Measurements from ENCODE around the gene SLAMF1.
A peak's percentile ranks its signal among the peaks of the same experiment; 100 is the strongest.
"Not testable (repeated sequence)": the region's sequence is repeated elsewhere in the genome, so short reads cannot be mapped to it uniquely, and the experiment has no call there.

The SLAMF1 gene

GRCh38 chr1:160588468-160588867 lies 58.4 kb downstream of the SLAMF1 start:
- DNase-seq: no peak

DNA sequence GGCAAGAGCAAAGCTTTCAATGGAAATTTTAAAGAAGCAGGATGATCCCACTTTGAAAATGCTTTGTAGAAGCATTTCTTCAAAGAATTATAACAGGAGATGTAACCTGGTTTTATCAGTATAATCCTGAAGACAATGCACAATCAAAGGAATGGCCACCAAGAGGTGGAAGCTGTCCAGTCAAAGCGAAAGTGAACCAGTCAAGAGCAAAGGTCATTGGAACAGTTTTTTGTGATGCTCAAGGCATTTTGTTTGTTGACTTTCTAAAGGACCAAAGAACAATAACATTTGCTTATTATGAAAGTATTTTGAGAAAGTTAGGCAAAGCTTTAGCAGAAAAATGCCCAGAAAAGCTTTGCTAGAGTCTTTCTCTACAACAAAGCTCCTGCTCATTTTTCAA lies 62.1 kb downstream of the SLAMF1 start:
- DNase-seq: no peak

DNA sequence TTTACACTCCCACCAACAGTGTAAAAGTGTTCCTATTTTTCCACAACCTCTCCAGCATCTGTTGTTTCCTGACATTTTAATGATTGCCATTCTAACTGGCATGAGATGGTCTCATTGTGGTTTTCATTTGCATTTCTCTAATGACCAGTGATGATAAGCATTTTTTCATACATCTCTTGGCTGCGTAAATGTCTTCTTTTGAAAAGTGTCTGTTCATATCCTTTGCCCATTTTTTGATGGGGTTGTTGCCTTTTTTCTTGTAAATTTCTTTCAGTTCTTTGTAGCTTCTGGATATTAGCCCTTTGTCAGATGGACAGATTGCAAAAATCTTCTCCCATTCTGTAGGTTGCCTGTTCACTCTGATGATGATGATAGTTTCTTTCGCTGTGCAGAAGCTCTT lies 63.9 kb downstream of the SLAMF1 start:
- DNase-seq: not testable (repeated sequence)

DNA sequence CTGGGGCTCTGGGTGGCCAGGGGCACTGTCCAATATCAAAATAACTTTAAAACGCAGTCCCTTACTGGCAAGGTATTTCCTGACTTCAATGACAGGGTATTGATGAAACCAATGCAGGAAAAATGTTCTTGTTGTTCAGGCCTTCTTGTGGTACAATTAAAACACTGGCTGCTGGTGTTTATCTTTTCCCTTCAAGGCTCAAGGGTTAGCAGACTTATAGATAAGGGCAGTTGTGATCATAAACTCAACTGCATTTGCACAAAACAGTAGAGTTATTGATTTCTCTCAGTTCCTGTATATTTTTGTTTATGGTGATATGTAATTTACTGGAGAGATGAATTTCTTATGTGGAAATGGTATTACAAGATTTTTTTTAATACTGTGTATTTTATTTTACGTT lies 64.9 kb downstream of the SLAMF1 start:
- no peak for DNase-seq

DNA sequence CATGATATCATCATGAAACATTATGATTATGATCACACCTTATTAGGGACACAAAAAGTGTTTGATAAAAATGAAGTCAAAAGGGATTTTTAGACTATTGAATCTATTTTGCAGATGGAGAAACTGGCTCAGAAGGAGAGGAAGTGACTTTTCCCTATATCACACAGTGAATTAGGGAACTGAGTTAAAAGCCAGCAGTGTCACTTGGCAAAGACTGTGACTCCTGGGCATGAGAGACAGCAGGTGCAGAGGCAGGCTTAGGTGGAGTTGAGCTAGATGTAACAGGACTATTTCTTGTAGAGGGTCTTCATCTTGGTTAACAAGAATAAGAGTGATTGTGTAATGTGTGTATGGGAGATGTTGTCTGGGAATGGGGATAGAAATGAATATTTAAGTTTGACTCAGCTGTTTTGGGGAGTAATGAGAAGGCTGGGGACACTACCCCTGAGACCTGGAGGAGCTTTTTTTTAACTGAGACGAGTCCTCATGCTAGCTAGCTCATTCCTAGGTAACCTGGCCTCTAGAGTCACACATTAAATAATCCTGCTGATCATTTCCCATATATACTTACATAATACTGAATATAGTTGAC lies 66.5 kb downstream of the SLAMF1 start:
- DNase-seq: no peak

DNA sequence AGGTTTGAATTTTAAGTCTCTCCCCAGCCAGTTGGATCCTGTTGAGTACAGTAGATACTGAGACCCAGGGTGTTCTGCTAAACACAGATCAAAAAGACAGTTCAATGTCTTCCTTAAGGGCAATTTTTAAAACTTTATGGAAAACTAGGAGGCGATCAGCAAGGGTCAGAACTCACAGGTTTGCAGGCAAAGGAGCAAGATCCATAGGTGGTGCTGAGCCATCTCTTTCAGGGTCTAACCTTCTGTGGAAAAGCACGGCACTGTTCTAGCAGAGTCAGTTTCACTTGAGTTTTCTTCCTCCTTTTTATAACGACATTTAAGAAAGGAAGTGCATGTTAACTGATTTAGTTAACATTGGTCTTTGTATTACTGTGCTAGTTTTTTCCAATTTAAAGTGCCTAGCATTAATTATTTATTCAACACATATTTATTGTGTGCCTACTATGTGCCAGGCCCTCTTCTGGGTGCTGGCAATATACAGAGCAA lies 67.6 kb downstream of the SLAMF1 start, which contains the start of gene CD84:
Gene CD84, minus strand, starts transcription at position 281 of the 486 bp plus-strand sequence. Its CDS starts 59 bp downstream, at position 222.
- no peak for DNase-seq

DNA sequence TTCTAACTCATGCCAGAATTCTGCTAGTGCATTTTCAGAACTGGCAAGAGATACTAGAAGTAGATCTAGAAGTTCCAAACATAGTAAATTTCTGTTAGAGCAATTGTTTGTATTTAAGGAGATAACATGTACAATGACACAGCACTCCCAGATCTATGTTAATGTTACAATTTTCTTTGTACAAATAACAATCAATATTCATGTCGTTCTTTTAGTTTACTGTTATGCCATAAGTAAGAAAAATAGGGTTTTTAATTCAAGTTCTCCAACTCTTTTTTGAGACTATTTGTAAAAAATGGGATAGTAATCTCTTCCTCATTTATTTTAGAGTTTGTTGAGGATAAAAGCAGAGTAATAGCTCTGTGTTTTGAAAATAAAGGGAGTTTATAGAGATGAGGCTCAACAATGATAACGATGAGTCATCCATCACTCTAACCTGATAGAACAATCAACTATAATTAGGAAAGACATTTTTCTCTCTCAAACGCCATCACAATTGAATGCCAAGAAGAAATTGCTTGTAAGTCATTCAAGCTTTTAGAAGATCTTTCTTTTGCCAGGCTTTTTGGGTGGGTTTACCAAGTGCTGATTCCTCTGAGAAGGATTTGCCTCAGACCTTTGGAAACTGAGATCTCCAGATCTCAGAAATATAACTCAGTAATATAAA lies 68.2 kb downstream of the SLAMF1 start:
- no peak for DNase-seq

DNA sequence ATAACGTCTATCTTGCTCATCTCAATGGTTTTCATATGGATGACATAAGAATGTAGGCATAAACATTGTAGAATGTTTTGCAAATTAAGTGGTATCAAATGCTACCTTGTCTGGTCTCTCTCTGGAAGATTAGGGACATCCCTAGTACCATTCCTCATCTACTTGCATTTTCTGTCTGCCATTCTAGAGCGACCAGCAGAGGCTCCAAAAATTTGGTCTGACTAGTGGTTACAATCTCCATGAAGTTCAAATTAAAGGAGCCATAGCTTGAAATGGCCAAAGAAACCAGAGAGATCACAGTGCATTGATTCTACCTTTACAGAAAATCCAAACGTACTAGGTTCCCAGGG lies 68.7 kb downstream of the SLAMF1 start:
- DNase-seq: no peak

- DNase-seq: no peak
These were observed 69.2 kb downstream of the SLAMF1 start for GRCh38 chr1:160577671-160578070.

GRCh38 chr1:160576884-160577283 lies 70.0 kb downstream of the SLAMF1 start:
- DNase-seq: no peak

DNA sequence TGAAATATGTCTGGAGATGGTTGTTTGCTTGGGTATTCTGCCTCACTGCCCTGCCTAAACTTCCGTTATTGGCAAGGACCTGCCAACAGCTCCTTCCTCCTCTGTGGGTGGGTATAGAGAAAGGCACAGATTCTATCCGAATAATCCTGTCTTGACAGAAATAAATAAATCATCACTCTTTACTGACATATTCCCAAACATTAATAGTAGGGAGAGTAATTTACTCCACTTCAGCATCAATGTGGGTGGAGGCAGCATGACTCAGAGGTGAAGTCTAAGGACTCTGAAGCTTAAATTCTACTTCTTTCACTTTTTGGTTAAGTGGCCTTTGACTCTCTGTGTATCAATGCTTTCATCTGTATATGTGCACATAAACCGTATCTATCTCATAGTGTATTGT lies 70.5 kb downstream of the SLAMF1 start:
- peak; percentile 26 for DNase-seq

DNA sequence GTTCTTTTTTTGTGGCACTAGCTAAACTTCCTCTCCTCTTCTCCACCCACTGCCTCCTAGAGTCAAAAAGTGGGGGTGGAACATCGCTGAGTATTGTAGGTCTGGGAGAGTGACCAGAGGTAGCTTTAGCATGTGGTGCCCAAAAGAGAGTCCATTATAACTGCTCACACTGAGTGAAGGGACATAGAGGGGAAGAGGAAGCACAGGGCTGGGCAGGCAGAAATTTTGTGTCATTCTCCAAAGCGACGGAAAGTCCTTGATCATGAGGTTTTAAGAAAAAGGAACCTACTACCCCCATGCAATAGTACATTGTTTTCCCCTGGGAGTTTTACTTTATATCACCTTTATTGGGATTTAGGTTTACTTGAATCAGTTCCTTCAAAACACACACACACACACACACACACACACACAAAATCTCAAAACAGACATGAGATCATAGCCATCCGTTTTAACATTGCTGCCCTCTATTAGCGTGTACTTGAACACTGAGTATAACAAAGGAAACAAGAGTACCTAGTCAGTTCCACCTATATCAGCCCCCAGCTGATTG lies 71.7 kb downstream of the SLAMF1 start:
- DNase-seq: no peak

DNA sequence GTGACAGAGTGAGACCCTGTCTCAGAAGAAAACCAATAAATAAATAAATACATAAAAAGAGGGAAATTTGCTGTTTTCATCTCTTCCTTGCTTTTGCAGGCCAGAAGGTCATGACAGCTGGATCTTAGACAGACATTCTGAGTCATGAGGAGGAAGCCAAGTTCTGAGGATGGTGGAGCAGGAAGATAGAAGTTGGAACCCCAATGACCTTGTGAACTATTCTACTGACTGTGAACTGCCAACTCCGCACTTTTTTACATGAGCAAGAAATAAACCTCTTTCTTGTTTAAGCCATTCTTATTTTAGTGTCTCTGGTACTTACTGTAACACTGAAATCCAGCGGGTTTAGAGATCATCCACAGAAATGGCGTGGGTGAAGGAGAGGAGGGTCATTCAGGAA lies 76.0 kb downstream of the SLAMF1 start:
- DNase-seq: no peak

GRCh38 chr1:160569806-160570205 lies 77.0 kb downstream of the SLAMF1 start:
- no peak for DNase-seq

DNA sequence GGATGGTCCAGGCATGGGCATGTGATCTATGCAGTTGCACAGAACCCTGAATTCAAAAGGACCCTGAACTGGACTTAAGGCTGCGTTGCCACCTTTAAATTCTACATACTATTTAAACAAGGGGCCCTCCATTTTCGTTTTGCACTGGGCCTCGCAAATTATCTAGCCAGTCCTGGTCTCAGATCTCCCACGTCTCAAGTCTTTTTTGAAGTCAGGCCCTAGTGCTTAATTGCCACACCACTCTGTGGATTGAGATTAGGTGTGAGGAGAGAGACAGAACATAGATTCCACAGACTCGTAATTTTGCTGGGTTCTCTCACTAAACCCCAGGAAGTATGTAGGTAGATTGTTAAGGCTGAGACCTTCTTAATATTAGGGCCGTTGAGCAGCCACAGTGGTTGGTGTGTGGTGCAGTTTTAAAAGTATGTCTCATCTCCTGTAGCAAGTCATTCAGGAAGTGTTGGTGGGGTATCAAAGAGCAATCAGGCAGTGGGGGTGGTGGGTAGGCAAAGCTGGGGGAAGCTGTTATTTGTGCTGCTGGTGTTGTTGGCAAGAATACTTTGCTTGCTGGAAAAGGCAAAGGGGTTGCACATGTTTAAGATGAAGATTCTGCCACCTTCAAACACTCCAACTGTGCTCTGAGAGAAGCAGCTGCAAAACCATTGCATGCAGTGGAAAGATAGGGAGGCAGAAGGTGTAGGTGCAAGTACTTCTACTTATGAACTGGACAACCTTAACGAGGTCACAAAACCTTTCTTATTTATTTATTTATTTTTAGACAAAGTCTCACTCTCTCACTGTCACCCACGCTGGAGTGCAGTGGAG lies 78.8 kb downstream of the SLAMF1 start:
- peak; percentile 74 for DNase-seq

DNA sequence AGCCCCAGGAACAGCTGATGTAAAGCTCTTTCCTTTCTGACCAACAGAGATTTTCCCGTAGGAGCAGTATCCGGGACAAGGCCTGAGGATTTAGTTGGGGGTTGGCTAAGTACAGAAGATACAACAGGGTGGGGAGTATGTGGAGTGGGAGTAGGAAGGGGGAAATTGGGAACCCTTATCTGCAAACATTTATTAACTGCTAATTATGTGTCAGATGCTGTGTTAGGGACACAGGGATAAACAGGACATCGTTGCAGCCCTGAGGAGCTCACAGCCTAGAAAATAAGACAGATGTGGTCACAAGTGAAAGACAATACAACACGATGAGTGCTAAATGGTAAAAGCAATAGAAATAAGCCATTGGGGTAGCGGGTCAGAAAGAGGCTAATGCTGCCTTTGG lies 79.5 kb downstream of the SLAMF1 start:
- DNase-seq: no peak

- no peak for DNase-seq
These were observed 81.3 kb downstream of the SLAMF1 start for GRCh38 chr1:160565564-160565963.

DNA sequence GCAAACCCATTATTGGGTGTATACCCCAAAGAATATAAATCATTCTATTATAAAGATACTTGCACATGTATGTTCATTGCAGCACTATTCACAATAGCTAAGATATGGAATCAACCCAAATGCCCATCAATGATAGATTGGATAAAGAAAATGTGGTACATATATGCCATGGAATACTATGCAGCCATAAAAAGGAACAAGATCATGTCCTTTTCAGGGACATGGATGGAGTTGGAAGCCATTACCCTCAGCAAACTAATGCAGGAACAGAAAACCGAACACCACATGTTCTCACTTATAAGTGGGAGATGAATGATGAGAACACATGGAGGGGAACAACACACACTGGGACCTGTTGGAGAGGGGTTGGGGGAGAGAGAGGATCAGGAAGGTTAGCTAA lies 83.6 kb downstream of the SLAMF1 start:
- not testable (repeated sequence) for DNase-seq

DNA sequence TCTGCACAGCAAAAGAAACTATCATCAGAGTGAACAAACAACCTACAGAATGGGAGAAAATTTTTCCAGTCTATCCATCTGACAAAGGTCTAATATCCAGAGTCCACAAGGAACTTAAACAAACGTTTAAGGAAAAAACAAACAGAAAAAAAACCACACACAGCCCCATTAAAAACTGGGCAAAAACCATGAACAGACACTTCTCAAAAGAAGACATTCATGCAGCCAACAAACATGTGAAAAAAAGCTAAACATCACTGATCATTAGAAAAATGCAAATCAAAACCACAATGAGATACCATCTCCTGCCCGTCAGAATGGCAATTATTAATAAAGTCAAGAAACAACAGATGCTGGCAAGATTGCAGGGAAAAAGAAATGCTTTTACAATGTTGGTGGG lies 84.1 kb downstream of the SLAMF1 start:
- not testable (repeated sequence) for DNase-seq

DNA sequence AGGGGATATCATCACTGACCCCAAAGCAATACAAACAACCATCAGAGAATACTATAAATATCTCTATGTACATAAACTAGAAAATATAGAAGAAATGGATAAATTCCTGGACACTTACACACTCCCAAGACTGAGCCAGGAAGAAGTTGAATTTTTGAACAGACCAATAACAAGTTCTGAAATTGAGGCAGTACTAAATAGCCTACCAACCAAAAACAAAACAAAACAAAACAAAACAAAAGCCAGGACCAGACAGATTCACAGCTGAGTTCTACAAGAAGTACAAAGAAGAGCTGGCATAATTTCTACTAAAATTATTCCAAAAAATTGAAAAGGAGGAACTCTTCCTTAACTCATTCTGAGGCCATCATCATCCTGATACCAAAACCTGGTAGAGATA lies 86.0 kb downstream of the SLAMF1 start:
- DNase-seq: no peak

GRCh38 chr1:160560045-160560705 lies 86.7 kb downstream of the SLAMF1 start:
- DNase-seq: no peak

DNA sequence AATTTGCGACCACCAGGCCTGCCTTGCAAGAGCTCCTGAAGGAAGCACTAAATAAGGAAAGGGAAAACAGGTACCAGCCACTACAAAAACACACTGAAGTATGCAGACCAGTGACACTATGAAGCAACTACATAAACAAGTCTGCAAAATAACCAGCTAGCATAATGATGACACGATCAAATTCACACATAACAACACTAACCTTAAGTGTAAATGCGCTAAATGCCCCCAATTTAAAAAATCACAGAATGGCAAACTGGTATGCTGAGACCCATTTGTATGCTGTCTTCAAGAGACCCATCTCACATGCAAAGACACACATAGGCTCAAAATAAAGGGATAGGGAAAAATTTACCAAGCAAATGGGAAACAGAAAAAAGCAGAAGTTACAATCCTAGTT lies 87.4 kb downstream of the SLAMF1 start:
- DNase-seq: not testable (repeated sequence)

Data from stimulated activated CD4-positive, alpha-beta T cell treated with anti-CD3 and anti-CD28 coated beads, Interleukin-1b, Interleukin-23, amount 100 ng/mL, for 48 hours (primary cell).